ELF-1 (cell line): ENCODE data around the gene TNRC6A.
"Not testable (repeated sequence)": the region's sequence is repeated elsewhere in the genome, so short reads cannot be mapped to it uniquely, and the experiment has no call there.

Experiments used
- DNase-seq: peaks from one replicate; pipeline ENCODE4 v3.0.0-alpha.2; 2016; ENCODE audit warnings: low read depth, low spot score

Gene TNRC6A

DNA sequence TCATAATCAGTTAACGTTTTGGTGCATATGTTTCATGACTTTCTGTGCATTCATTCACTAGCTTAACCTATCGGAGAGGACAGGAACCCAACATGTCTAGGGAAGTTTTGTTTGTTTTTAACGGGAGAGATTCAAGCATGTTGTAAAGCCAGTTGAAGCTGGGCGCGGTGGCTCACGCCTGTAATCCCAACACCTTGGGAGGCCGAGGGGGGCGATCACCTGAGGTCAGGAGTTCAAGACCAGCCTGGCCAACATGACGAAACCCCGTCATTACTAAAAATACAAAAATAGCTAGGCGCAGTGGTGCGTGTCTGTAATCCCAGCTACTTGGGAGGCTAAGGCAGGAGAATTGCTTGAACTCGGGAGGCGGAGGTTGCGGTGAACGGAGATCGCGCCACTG is 1.4 kb upstream of the TNRC6A start:
- DNase-seq = no peak

DNA sequence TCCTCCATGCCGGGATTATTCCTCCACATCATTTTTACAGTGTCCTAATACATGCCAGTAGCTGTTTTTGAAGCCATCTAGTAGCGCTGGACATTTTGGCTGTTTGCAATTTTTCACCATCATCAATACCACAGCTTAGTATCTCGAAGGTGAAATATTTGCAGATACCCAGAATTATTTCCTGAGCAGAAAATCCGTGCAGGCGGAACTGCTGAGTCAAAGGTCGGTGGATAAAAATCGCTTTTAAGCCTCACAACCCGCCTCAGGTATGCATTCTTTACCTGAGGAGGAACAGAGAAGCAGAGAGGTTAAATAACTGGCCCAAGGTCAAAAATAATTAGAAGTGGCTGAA is 584 bp upstream of the TNRC6A start:
- no peak for DNase-seq

DNA sequence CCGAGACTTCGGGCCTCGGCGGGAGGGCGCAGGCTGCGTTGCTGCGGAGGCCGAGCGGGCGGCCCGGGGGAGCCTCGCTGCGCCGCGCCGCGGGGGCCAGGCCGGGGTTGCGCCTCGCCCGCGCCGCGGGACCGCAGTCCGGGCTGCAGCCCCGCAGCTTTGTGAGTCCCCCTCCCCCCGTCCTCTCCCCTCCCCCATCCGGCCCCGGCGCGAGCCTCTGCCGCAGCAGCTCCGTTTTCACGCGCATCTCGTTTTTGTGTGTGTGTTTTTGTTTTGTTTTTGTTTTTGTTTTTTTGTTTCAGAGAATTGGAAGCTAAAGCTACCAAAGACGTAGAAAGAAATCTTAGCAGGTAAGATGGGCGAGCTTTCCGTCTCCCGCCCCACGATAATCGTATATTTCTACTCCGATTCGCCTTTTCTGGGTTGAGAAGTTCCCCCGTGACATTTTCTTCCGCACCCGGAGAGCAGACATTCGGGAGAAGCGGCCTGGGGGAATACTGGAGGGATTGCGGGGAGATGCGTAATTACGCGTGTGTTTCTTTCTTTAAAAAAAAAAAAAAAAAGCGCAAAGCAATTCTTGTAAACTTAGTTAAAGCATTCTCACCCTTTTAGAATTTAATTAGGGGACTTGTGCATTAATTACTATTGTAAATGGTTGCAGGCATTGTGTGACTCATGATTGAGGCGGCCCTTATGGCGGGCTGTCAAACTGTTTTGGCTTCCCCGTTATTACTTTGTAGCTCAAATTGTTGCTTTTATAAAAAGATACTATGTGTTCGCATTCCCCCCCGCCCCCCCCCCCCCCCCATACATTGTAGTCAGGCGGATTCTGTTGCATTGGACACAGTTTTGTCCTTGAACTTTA is 732 bp downstream of the TNRC6A start:
- peak; percentile 21 for DNase-seq

DNA sequence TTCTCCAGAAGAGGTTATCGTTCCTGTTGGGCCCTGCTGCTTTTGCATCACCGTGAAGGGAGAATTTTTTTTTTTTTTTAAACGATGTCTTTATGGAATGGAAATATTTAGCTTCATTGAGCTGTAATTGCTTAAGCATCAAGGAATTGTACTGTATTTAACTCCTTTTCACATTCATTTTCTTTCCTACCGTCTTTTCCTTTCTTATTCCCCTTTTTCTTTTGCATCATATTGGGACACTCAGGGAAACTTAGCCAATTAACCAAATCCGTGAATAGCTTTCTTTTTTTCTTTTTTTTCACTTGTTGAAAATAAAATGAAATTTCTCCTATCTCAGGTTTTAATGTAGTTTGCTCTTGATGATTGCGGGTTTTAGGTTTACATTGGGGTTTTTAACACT is 1.5 kb downstream of the TNRC6A start:
- DNase-seq = no peak

DNA sequence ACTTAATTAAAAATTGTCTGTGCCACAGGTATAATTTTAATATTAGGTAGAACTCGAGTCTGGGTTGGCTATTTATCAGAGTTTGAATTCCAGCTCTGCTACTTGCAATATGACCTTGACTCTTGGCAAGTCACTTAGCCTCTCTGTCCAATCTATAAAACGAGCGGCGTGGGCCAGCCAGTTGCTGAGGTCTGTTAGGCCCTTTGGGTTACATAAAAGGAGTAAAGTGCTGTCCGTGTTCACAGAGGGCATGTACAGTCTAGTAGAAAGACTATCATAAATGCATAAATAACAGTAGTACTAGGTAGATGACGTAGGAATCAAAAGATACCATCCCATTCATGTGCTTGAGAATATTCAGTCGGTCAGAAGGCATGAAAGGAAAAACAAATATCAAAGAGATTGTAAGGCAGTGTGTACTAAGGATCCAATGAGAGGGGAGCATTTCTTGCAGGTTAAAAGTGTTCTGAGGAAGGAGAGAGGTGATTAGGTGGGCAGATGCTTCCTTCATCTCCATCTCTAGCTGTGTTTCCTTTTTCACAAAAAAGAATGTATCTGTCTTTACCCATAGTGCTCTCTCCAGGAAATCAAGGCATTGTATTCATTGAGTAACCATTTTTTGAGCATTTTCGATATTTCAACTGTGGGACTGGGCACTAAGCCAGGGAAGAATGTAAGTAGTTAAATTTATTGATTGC is 2.4 kb downstream of the TNRC6A start:
- no peak for DNase-seq

DNA sequence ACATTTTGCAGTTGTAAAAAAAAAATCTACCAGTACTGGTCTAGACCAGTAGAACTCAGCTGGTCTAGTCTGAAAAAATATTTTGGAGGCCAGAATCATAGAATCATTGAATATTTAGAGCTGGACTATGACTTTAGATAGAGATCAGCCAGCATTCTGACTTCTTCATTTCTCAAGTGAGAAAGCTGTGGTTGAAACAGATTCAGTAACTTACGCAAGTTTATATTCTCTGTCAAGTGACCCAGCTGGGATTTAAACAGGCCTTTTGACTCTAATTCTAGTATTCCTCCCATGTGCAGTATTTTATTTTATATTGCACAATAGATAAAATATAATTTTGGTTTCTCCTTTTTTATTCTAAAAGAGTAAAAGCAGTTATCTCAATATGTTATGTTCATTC is 4.9 kb downstream of the TNRC6A start:
- no peak for DNase-seq

DNA sequence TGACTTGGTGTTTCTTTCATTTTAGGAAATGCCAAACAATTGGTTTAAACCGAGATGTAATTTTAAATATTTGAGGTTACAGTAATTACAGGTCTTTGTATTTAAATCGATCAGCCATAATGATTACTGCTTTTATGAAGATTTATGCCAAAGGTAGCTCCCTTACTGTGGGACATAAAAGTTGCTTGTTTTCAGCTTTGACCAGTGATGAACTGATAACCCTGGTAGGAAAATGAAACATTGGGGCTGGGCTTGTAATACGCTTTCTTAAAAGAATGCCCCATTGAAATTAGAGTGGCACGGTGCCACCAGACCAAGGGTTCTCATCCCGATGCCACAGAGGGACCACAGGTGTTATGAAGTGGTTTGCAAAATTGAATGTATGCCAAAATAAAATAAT is 7.3 kb downstream of the TNRC6A start:
- DNase-seq = no peak

DNA sequence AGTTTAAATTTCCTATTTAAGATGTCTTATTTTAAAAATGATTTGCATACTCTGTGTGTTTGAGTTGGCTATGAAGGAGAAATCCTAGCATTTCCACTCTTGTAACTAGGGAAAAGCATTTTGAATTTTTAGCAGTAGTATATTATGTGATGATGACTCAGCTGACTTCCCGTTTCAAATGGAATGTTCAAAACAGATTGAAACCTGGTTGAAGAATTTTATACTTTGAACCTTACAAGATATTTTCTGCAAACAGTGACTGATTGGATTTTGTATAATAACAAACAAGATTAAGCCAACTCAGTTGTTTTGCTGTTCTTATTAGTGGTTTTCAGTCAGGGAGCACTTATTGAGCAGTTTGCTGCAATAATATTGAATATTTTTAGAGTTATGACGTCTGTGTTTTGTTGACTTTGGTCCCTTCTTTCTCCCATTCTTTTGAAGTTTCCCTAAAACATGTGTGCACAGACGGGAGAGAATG is 8.0 kb downstream of the TNRC6A start:
- DNase-seq = no peak

DNA sequence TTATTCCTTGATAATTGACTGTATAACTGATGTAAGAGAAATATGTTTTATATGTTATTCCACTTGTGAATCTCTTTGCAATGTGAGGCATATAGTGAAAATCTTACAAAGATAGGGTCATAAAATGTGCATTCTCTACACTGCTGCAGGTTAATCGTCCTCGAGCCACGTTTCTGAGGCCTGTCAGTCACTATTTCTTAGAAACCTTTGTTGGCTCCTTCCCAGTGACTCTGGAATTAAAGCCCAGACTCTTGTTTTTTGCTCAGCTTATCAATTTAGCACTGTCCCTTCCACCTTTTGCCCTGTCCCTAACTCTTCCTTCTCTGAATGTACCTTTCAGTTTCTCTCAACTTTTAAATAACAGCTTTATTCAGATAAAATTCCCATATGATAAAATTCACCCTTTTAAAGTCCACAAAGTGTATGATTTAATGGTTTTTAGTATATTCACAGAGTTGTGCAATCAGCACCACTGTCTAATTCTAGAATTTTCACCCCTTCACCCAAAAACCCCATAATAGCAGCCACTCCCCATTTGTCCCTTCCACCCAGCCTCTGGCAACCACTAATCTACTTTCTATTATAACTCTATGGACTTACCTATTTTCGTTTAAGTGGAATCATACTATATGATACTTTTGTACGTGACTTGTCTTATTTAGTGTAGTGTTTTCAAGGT is 8.6 kb downstream of the TNRC6A start:
- DNase-seq = no peak

DNA sequence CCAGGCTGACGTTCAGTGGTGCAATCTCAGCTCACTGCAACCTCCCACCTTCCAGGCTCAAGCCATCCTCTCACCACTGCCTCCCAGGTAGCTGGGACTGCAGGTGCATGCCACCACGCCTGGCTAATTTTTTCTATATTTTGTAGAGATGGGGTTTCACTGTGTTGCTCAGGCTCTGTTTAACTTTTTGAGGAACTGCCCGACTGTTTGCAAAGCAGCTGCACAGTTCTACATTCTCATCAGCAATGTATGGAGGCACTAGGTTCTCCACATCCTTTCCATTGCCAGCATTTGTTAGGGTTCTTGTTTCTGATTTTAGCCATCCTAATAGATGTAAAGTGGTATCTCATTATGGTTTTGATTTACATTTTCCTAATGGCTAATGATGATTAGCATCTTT is 9.4 kb downstream of the TNRC6A start:
- no peak for DNase-seq

DNA sequence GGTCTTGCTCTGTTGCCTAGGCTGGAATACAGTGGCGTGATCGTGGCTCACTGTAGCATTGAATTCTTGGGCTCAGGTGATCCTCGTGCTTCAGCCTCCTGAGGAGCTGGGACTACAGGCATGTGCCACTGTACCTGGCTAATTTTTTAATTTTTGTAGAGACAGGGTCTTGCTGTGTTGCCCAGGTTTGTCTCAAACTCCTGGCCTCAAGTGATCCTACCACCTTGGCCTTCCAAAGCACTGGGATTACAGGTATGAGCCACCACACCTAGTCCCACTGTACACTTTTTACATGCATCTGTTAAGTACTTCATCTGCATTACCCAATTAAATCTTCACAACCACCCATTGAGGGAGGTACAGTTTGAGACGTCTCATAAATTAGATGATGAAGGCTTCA is 12.4 kb downstream of the TNRC6A start:
- no peak for DNase-seq

DNA sequence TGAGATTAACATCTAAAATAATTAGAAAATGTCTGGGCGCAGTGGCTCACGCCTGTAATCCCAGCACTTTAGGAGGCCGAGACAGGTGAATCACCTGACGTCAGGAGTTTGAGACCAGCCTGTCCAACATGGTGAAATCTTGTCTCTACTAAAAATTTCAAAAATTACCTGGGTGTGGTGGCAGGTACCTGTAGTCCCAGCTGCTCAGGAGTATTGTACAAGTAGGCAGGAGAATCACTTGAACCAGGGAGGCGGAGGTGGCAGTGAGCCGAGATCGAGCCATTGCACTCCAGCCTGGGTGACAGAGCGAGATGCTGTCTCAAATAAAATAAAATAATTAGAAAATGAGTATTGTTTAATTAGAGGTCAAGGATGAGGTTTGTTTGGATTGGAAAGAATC is 13.2 kb downstream of the TNRC6A start:
- DNase-seq = not testable (repeated sequence)

DNA sequence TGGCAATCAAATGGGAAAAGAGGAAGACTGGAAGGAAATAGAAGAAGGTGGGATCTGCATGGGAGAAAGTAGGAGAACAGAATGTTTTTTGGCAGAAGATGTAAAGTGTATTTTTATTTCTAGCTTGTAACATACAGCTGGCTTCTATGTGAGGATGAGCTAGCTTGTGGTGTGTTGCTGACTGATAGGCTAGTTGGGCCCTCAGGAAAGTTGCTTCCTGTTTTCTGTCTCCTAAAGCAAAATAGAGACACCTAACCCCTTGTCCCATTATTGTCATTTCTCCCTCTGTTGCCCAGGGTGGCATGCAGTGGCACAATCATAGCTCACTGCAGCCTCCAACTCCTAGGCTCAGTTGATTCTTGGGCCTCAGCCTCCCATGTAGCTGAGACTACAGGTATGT is 15.9 kb downstream of the TNRC6A start:
- no peak for DNase-seq

DNA sequence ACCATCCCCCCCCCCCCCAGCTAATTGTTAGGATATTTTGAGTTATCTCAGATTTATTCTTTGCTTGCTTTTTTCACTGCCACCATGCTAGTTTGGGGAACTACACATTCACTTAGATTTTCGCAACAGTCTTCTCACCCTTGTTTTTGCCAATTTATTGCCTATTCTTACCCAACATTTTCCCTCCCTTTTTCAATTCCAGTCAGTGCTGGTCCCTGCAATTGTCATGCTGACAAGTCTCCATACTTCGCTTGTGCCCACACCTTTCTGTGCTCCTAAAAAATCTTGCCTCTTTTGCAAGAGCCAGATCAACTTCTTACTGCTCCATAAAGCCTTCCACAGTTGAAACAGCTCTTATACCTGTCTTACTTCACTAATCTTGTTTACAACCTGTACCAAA is 16.3 kb downstream of the TNRC6A start:
- no peak for DNase-seq

DNA sequence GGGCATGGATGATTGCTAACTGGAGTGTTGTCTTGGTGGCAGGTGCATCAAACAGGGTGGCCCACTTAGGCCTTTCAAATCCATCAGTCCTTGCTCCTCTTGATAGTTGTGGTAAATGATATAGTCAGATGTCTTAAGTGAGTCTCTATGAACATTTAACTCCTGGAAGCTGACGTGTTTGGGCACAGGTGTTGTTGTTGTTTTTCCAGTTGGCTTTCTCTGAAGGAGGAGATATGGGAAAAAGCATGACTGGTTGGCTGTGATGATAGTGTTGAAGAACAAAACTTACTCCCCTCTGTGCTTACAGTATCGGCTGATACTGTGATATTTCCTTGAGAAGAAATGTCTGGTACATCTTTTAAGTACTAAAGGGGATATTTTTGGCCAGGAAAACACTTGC is 18.0 kb downstream of the TNRC6A start:
- no peak for DNase-seq

DNA sequence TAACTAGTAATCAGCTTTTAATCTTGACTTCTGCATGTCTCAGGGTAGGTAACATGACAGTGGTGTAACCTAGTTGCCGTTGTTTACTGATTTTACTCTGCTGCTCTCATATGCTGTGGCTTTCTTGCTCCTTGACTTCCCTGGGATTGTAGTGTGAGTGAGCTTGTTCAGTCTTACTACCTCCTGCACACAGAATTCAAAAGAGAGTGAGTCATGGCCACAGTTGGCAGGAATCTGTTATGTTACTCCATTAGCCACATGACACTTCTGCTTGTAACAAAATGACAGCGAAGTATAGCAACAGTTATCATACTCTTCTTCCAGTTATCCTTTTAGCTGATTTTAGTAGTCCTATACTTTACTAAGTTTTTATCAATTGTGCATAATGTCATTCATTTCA is 18.8 kb downstream of the TNRC6A start:
- no peak for DNase-seq

DNA sequence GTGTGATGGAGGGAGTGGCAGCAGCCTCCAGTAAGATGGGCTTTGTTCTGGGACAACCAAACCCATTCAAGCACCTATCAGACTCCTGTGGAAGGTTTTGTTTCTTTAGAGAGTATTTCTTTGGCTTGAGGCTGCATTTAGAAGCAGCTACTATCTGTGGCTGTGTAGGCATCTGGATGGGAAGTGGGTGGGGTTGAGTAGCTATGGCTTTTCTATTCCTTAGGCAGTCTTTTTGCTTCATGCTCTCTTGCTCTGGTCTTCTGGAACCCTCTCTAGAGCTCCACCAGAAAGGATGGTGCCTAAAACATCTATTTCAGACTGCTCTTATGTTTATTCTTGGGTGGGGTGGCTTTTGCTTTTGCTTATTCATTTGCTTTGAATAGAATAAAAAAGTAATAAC is 19.9 kb downstream of the TNRC6A start:
- peak; percentile 11 for DNase-seq

DNA sequence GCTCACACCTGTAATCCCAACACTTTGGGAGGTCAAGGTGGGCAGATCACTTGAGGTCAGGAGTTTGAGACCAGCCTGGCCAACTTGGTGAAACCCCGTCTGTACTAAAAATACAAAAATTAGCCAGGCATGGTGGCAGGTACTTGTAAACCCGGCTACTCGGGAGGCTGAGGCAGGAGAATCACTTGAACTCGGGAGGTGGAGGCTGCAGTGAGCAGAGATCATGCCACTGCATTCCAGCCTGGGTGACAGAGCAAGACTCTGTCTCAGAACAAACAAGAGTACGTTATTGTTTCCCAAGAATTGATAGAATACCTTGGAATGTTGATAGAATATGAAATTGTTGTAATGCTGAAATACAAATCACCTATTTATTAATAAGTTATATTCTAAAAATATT is 20.4 kb downstream of the TNRC6A start:
- not testable (repeated sequence) for DNase-seq

DNA sequence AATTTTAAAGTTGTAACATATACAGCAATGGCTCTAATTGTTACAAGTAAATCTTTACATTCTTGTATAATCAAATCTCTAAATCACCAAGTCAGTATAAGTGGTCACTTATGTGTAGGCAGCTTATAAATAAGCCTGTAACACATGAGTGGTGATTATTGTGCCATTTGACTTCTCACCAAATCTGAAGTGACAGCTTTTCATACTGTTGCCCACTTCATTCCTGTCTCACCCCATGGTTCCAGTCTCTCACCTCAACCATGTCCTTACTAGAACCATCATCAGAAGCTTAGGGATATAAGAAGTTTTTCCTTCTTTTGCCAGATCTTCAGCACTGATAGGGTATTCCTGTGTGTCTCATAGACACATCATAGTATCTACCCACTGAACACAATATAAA is 23.5 kb downstream of the TNRC6A start:
- DNase-seq = no peak

DNA sequence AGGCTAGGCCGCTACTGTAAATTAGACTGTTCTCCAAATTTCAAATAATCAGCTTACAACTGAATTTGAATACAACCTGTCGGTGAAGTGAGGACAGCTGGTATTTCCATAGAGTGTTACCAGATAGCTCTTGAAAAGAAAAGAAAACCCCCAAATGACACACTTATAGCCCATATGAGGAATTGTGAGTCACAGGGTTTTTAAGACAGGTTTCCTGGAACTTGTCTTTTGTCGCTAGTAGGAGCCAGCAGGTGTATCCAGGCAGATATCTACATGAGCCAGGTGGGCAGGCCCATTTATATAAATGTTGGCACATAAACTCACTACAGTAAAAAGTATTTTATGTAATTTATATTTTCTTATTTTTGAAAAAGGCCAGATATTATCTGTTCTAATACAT is 24.0 kb downstream of the TNRC6A start:
- no peak for DNase-seq

DNA sequence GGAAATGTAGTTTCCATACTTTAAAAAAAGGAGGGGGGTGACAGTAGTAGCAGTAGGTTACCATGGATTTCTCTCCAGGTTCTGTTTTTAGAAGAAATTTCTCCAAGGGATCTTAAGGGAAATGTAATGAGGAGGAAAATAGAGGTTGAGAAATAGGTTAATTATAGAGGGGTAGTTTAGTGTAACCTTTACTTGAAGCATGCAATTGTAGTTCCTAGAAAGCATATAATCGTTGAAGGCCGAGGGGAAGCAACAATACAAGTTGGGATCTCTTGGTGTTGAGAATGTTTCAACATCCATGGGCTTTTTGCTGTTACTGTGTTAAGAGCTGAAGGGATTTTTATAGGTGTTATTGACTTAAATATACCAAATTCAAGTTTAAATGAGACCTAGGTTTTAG is 25.1 kb downstream of the TNRC6A start:
- no peak for DNase-seq

DNA sequence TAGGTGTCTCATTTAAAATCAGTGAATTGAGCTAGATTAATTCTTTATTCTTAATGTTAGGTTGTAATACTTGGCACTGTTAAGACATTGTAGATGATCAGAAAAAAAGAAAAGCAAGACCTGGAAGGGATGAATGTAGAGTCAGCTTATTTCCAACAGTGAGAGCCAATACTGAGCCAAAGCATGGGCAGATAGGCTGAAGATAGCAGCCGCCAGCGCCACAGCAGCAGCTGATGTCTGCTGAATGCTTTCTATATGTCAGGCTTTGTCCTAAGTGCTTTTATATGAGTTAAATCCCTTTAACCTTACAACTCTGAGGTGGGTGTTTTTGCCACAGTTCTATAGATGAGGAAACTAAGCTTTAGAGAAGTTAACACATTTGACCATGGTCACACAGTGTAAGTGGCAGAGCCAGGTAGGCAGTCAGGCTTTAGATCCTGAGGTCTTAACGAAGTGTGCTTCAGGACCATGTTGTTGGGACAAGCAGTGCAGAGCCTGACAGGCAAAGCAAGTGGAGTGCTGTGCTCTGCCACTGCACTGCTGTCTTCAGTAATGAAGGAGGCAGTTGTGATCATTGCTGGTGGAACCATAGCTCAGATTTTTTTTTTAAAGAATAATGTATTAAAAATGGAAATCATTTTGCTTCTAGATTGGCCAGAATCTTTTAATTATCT is 25.9 kb downstream of the TNRC6A start:
- DNase-seq = no peak
